Left ventricle myocardium superior (tissue), 1 donor: ENCODE results near the gene TRA2A. TPM values are rescaled to one million over a fixed set of nuclear protein-coding genes. Genes with fewer than 3 reads are reported as not detected.
"Not testable (repeated sequence)": the region's sequence is repeated elsewhere in the genome, so short reads cannot be mapped to it uniquely, and the experiment has no call there.

Experiments used
- ATAC-seq: fragments of 200-7000 bp; cut with Tn5 transposase; one replicate; pipeline ENCODE4 v1.9.1; 2020; ENCODE audit warnings: mild to moderate bottlenecking, moderate library complexity
- DNase-seq: peaks from one replicate; pipeline ENCODE4 v3.0.0-alpha.2; 2020
- intact Hi-C: fragments of 100-400 bp; cut with micrococcal nuclease; formaldehyde crosslinking; loops from one replicate; pipeline ENCODE4 v1.11.0; 2022
- total RNA-seq: library from RNA; stranded (reverse); fragmentation: NEBNext Ultra II Directional; extraction: Animal tissue kit (Norgen Biotek cat#: 25700); gene quantifications from one replicate; pipeline ENCODE4 v1.2.1, GENCODE V29; 2021
- donor health status: DM: no; HTN: yes; CAD: no; lungs with severe emphysema.

TRA2A gene
- total RNA-seq, 1 donor from 2014 or later: 29.5 TPM

DNA sequence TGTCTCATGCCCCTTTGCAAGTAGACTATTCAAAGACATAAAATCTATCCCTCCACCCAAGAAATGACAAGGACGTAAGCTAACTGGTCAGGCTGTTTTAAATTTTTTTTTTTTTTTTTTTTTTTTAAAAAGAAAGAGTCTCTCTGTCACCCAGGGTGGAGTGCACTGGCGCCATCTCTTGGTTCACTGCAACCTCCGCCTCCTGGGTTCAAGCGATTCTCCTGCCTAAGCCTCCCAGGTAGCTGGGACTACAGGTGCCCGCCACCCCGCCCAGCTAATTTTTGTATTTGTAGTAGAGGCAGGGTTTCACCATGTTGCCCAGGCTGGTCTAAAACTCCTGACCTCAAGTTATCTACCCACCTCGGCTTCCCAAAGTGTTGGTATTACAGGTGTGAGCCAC lies 11.2 kb downstream of the TRA2A start:
- intact Hi-C loops: no loop called here
- ATAC-seq: no peak
- no peak for DNase-seq

DNA sequence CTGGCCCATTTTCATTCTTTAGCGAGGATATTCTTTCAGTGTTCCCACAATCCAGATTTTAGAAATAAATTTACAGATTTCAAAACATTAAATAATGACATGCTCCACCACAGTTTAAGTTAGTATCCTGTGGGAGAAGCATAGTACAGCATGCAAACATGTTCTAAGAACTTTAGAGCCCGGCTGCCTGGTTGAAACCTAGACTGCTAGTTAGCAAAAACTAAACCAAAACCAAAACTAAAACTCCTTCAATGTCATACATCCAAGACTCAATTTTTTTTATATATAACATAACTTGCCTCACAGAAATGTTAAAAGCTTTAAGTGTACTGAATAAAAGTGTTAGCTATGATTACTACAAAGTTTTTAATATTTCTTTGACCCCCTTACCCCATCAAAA lies 17.0 kb downstream of the TRA2A start:
- ATAC-seq: no peak

DNA sequence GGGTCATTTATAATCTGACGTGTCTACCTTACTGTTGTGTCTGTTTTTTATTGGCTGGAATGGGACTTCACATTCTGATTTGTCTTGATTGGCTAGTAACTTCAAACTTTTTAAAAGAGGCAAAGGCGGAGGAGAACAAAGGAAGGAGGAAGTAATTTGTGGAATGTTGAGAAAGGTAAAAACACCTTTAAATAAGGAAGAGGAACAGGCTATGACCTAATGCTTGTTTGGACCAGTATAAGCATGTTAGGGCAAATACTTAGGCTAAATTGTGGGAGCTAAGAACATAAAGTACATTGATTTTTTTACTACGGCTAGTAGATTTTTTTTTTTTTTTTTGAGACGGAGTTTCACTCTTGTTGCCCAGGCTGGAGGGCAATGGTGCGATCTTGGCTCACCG lies 18.0 kb downstream of the TRA2A start:
- intact Hi-C loops, ATAC-seq, DNase-seq: not testable (repeated sequence)

More for the DNA sequence above, 17.0 kb downstream of the TRA2A start:
- DNase-seq: no peak
- intact Hi-C loops: no loop called here

DNA sequence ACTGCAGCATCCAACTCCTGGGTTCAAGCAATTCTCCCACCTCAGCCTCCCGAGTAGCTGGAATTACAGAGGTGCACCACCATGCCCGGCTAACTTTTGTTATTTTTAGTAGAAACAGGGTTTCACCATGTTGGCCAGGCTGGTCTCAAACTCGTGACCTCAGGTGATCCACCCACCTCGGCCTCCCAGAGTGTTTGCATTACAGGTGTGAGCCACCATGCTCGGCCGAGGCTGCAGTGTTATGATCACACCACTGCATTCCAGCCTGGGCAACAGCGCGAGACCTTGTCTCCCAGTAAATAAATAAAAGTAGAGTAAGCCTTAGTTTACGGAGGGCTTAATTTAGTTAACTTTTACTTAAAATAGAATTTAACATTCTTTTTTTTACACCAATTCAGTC lies 37.8 kb downstream of the TRA2A start:
- intact Hi-C loops: no loop called here
- no peak for ATAC-seq
- DNase-seq: no peak

DNA sequence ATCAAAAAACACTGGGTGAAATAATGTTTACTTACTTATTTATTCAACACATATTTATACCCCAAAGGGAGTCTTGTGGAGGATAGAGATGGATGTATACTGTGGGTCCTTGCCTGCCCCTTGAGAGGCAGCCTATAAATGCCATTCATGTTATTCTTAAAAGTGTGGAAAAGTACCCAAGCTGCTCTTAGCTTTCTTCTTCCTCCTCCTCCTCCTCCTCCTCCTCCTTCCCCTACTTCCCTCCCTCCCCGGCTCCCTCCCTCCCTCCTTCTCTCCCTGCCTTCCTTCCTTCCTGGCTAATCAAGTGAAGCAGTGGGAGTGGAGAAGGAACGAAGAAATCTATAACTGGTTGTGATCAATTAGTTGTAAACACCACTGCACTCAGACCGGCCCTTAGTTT lies 40.3 kb downstream of the TRA2A start:
- DNase-seq (no peak), ATAC-seq (no peak)
- intact Hi-C loops: no loop called here

DNA sequence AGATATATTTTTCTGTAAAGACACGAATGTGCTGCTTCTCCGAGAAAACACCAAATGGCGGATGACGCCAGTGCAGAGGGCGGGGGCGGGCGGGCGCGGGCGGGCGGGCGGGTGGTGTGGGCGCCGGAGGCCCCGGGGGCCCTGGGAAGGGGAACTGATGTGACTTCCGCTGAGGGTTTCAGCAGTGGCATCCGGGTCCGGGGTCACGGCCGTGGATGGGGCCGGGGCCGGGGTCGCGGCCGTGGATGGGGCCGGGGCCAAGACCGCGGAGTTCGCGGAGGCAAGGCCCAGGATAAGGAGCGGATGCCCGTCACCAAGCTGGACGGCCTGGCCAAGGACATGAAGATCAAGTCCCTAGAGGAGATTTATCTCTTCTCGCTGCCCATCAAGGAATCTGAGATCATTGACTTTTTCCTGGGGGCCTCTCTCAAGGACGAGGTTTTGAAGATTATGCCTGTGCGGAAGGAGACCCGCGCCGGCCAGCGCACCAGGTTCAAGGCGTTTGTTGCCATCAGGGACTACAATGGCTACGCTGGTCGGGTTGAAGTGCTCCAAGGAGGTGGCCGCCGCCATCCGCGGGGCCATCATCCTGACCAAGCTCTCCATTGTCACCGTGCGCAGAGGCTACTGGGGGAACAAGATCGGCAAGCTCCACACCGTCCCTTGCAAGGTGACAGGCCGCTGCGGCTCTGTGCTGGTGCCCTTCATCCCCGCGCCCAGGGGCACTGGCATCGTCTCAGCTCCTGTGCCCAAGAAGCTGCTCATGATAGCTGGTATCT lies 41.2 kb downstream of the TRA2A start:
- peak; percentile 94 for ATAC-seq
- DNase-seq: peak; percentile 66
- intact Hi-C loops: no loop called here

DNA sequence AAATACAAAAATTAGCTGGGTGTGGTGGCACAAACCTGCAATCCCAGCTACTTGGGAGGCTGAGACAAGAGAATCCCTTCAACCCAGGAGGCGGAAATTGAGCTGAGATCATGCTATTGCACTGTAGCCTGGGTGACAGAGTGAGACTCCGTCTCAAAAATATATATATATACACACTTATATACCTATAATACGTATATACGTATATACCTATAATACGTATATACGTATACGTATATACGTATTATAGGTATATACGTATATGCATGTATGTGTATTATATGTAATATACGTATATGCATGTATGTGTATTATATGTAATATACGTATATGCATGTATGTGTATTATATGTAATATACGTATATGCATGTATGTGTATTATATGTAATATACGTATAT lies 43.1 kb downstream of the TRA2A start:
- DNase-seq, ATAC-seq, intact Hi-C loops: not testable (repeated sequence)

DNA sequence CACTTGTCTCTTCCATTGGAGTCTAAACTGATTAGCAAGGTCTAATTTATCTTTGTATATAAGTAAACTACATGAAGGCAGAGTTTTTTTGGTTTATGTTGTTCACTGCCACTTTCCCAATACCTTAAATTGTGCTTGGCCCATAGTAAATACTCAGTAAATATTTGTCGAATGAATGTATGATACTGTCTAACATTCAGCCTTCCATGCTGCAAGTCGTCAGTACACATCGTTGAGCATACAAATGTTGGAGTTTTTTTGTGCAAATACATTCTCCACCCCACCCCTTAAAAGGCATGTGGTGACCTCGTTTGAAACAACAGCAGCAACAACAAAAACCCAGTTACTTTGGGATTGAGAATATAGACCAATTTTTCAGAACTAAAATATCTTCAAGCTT lies 44.1 kb downstream of the TRA2A start:
- DNase-seq (no peak), ATAC-seq (no peak)
- intact Hi-C loops: no loop called here

DNA sequence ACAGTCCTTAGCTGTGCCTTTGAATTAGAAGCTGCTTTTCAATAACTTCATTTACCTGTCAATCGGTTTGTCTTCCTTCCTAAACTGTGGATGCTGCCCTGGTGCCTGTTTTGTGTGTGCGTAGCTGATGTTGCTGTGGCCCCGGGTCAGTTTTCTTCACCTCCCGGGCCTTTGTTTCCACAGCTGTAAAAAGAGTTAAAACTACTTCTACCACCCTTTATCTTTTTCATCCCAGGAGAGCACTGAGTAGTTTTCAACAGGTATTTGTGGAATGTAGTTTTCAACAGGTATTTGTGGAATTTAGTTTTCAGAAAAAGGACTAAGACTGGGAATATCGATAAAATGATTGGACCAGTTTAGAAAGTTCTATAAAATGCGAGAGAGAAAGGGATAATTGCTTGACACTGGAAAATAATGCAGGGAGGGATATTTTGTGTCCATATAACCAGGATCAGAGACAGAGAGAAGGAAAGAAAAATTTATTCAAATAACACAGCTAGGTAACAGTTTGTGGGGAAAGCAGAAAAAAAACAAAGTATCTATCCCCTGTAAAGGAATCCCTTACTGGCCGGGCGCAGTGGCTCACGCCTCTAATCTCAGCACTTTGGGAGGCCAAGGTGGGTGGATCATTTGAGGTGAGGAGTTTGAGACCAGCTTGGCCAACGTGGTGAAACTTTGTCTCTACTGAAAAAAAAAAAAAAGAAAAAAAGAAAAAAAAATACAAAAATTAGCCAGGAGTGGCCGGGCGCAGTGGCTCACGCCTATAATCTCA lies 45.6 kb downstream of the TRA2A start:
- DNase-seq: no peak
- ATAC-seq: no peak
- intact Hi-C loops: no loop called here

DNA sequence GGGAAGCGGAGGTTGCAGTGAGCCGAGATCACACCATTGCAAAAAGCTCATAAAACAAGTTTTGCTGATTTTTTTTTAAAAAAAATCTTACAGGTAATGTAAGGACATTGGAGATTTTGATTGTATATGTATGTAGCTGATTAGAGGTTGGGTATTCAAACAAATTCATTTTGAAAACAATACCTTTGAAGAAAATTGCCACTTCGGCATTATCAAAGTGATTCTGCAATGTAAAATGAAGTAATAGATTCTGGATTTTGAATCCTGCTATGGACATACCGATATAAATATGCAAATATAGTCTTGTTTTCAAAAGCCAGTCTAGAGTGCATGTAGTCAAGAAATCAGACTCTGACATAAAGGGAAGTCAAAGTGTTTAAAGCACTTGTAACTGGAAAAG lies 49.1 kb downstream of the TRA2A start:
- intact Hi-C loops: no loop called here
- DNase-seq (no peak), ATAC-seq (no peak)

DNA sequence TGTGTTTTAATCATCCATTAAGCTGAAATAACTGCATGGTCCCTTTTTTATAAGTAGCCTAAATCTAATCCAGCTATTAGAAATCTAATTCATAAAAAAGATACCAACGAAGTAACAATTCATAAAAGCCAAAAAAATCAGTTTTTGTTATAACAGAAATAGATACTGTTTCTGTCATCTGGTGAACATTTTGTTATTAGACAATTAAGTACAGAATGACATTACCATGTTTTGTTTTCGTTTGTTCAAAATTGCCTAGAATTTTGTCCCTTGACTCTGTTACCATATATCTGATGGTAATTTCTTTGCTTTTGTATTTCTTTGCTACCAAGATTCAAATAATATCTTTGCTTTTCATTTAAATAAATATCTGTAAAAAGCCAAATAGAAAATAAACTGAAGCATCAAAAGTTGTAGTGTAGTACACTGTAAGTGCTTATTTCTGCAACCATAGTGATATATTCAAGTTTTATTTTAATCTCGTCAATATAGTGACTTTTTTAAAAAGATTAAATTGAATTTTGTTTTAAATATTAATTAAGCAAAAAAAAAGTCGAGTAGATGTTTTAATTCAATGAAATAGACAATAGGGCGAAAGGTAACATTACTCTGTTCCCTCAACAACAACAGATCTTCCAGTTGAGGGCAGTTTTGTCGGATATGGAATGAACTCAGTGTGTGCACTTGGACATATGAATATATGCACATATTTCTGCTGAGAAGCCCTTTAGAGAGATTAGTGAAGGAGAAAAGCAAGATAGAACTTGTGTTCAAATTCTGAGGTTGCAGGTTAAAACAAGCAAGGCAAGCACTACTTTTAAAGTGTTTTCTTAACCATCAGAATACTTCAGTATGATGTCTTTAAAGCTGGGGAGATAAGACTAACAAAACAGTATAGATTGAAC lies 53.6 kb downstream of the TRA2A start:
- ATAC-seq (no peak), DNase-seq (no peak)
- intact Hi-C loops: no loop called here

DNA sequence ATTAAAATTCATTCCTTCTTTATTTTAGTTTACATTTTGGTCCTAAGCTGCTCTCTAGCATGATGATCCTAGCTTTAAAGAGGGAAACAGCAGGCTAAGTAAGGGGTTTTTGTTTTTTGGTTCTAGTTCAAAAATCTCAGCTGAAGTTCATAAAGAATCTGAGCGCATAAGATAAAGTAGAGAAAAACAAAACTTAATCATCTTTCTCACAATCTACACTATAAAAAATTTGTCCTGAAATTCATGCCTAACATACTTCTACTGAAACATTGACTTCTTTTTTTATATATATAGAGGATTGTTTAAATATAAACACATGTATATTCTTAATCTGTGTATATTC lies 54.7 kb downstream of the TRA2A start:
- DNase-seq: no peak
- no peak for ATAC-seq
- intact Hi-C loops: no loop called here

DNA sequence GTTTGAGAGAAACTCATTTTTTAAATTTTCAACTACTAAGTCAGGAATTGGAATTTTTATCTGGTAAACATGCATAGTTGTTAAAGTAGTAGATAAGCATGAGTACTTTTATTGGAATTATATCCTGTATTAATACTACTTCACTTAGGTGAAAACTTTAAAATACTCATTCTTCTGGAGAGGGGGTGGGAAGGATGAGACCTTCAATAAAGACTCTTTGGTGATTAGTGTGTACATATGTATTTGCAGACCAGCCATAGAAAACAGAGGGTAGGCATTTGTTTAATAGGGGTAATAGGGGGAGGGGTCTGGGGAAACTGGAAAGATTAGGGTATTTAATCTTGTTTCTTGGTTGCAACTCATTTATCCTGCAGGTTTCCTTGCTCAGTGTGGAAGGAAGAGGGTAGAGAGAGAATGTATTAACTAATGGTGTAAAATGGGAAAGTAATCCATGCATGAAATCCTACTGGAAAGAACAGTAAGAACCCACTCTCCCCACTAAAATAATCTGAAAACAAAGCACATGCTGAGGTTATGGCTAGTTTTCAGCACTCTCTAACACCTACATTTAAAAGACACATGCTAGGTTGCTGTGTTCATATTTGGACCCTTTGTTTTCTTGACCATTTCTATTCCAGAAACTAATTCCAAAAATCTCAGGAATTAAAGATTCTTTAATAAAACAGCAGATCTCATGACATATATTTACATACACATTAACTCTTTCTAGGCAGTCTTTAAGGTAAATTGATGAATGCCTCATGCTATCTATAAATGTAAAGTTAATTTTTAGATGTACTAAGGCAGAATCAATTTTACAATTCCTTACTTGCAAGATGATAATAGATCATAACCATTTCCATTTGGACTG lies 55.3 kb downstream of the TRA2A start:
- DNase-seq (no peak), ATAC-seq (no peak)
- intact Hi-C loops: no loop called here

DNA sequence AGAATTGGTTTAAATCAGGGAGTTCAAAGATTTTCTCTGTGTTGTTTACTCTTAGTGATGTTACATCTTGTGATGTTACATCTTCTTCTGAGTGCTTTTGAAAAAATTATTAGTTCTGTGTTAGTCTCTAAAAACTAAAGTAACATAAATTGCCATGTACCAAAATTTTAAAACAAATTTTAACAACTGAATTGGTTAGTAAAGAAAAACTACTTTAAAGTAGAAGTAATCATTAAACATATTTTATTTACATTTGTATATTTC lies 56.3 kb downstream of the TRA2A start:
- DNase-seq (no peak), ATAC-seq (no peak)
- intact Hi-C loops: no loop called here

DNA sequence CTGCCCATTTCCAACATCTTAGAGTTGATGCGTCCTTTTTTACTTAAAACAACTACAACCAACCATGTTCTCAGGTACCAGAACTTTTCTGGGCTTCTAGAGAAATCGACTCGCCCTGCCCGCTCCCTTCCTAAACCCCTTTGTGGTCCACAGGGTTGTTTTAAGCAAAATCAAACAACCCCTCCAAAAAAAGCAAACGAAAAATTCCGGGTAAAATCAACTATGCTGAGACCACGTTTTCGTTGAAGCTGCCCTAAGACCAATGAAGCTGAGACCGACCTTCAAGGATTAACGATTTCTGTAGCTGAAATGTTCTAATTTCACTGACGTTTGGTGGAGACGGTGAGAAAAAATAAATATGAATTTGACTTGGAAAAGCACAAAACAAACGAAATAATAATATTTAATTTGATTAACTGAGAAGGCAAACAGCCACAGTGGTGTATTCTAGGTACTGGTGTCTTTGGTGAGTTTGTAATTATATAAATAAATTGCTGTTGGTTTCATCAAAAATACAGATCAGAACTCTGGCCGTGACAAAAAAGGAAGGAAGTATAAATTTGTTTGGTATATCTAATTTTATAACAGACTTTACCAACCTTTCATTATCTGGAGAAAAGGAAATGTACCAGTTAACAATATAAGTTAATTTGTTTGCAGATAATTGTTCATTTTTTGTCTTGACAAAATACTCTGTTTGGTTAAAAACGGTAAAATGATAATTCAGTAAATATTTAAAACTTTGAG lies 56.8 kb downstream of the TRA2A start:
- ATAC-seq (no peak), DNase-seq (no peak)
- intact Hi-C loops: no loop called here

DNA sequence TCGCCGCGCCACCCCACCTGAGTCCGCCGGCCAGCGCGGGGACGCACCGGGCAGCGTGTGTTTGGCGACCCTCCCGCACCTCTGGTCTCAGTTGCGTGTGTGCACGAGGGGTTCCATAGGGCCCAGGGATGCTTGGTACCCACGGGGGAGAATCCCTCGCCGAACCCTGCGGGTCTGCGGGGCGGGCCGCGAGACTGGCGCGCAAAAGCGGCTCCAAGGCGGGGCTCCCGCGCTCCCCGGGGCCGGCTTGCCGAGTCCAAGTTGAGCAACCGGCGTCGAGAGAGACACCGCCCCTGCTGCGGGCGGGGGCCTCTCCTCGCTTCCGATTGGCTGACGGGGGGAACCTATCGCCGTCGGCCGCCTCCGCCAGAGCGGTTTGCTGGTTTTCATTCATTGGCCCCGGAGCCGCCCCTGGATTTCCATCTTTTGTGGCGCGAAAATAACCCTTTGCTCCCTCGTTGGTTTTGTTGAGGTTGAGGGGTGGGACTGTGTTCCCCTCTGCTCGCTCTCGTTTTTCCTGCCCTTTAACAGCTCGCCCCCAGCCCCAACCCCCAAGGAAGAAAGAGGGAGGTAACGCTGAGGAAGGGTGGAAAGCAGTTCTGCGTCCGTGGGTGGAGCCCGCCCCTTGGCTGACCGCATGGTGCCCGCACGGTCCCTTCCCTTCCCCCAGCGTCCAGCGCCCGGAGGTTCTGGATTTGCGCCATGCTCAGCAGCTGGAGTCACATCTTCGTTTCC lies 57.5 kb downstream of the TRA2A start:
- intact Hi-C loops: no loop called here
- ATAC-seq: peak; percentile 80

DNA sequence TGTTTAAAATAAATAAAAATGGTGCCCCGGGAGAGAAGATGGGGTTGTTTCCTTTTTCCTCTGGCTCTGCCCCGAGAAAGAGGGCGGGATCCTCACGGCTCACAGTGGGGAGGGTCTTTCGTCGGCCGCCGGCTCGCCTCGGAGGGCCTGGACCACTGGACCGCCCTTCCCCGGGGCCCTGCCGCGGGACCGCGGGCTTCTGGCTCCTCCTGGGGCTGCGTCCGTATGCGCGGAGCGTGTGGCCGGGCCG lies 58.0 kb downstream of the TRA2A start:
- intact Hi-C loops: no loop called here
- ATAC-seq: peak; percentile 24
- no peak for DNase-seq

More for the DNA sequence above, 57.5 kb downstream of the TRA2A start:
- peak; percentile 76 for DNase-seq
